ENCODE measurements around the gene HTR1E.
"Not testable (repeated sequence)": the region's sequence is repeated elsewhere in the genome, so short reads cannot be mapped to it uniquely, and the experiment has no call there.

Gene HTR1E

GRCh38 chr6:87001494-87001893, 64.2 kb downstream of the HTR1E start:
- DNase-seq: no peak

- not testable (repeated sequence) for DNase-seq
Observed at GRCh38 chr6:87002391-87002790, 65.1 kb downstream of the HTR1E start.

- not testable (repeated sequence) for DNase-seq
Observed at GRCh38 chr6:87006541-87006940, 69.2 kb downstream of the HTR1E start.

GRCh38 chr6:87009581-87009980, 72.3 kb downstream of the HTR1E start:
- not testable (repeated sequence) for DNase-seq

- DNase-seq: no peak
Observed at GRCh38 chr6:87012035-87012434, 74.7 kb downstream of the HTR1E start.

GRCh38 chr6:87012743-87013142, 75.4 kb downstream of the HTR1E start:
- no peak for DNase-seq

GRCh38 chr6:87016772-87017171, 79.4 kb downstream of the HTR1E start:
- no peak for DNase-seq

- no peak for DNase-seq
Observed at GRCh38 chr6:87027021-87027420, 89.7 kb downstream of the HTR1E start.

- no peak for DNase-seq
Observed at GRCh38 chr6:87029711-87030314, 92.5 kb downstream of the HTR1E start.

- DNase-seq: no peak
Observed at GRCh38 chr6:87040729-87041128, 103.4 kb downstream of the HTR1E start.

GRCh38 chr6:87045521-87046075, 108.3 kb downstream of the HTR1E start:
- no peak for DNase-seq

GRCh38 chr6:87049779-87050178, 112.5 kb downstream of the HTR1E start:
- no peak for DNase-seq

- DNase-seq: no peak
Observed at GRCh38 chr6:87053312-87053711, 116.0 kb downstream of the HTR1E start.

- no peak for DNase-seq
Observed at GRCh38 chr6:87054143-87054833, 117.0 kb downstream of the HTR1E start.

GRCh38 chr6:87059943-87060342, 122.6 kb downstream of the HTR1E start:
- no peak for DNase-seq

- no peak for DNase-seq
Observed at GRCh38 chr6:87065117-87065516, 127.8 kb downstream of the HTR1E start.
